Uterus (tissue), 2 donors: ENCODE data around the gene AK9.

Source experiments
- CTCF ChIP-seq, 4 experiments: fragments of 200-600 bp in 2 of 4; fragments of 450-650 bp in 2 of 4; sonication (generic) in 2 of 4; IDR thresholded peaks; one replicate each; pipeline ENCODE4 v1.5.1; 2016 to 2019; ENCODE audit warnings: antibody characterized with exemption in 4 of 4, mild to moderate bottlenecking in 2 of 4, moderate library complexity in 1 of 4
- POLR2A ChIP-seq, 2 donors: fragments of 450-650 bp; IDR thresholded peaks; one replicate each; pipeline ENCODE4 v1.6.1; 2016; ENCODE audit warnings: antibody characterized with exemption in 2 of 2, mild to moderate bottlenecking in 1 of 2, moderate library complexity in 1 of 2

GRCh38 chr6:109738667-109739066 is 47.7 kb upstream of the AK9 start:
- TF ChIP-seq CTCF (IDR thresholded peaks at IDR 0.05): no peak
- no peak for TF ChIP-seq POLR2A (IDR thresholded peaks at IDR 0.05)
